HG02642 (cell line): Measurements from ENCODE around the gene PTPRN2.

ENCODE experiments used
- ATAC-seq: cut with Tn5 transposase; IDR thresholded peaks from one replicate; pipeline ENCODE4 v1.9.1; 2021; ENCODE audit warnings: mild to moderate bottlenecking; ENCODE audit not compliant: unreplicated experiment, poor library complexity

The PTPRN2 gene

DNA sequence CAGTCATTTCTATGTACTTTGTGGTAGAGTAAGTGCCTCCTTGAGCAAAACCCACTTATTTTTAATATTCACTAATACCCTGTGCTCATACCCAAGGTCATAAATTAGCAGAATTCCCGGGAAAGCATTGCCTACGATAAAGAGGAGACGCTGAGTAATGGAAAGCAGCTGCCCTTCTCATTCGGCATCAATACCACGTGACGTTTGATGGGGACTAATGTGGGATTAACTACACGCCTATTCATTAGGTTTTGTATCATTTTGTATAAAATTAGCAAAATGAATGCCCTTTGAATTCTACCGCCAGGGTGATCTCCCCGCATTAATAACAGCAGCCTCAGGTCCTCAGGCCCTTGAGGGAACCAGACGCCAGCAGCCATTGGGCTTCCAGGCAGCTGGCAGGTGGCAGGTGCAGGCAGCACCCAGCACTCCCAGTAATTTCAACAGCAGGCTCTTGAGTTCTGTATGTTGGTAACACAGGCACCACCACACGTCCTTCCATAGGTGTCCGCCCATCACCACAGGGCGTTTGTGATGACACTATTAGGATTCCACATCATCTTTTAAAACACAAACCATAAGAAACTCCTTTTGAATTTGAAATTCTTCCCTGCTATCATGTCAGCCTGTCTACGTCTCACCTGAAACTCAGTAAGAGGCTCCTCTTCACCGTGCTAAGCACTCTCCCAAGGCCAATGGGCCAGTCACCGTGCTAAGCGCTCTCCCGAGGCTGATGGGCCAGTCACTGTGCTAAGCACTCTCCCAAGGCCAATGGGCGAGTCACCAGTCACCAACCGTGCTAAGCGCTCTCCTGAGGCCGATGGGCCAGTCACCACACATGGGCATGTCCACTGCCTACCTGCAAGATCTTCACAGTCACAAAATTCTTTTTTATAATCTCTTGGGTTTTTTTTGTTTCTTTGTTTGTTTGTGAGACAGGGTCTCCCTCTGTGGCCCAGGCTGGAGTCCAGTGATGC is 509.4 kb downstream of the PTPRN2 start:
- ATAC-seq, result no peak

DNA sequence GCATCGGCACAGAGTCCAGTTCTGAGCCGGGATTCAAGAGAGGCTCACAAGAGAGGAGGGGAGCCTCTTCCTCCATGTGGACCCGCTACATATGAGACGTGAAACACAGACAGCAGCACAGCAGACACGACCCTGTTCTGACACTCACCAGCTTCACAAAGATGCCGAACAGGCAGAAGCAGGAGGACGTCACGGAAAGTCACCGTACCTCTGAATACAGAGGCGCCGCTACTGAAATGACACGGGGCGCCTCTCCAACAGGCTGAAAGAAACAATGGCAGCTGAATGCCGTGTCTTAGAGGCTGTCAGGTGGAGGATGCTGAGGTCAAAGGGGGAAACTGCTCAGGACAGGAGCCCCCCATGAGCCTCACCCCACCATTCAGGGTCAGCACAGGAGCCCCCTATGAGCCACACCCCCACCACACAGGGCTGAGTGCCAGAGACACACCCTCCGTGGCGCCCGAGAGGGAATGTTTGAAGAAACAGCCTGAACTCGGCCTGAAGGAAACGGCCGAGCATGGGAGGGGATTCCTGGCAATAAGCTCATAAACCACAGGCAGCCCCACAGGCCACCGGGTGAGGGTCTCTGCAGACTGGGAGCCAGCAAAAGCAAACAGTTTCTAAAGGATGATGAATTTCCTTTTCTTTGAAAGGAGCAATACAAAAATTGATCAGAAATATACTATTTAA is 510.3 kb downstream of the PTPRN2 start:
- no peak for ATAC-seq

DNA sequence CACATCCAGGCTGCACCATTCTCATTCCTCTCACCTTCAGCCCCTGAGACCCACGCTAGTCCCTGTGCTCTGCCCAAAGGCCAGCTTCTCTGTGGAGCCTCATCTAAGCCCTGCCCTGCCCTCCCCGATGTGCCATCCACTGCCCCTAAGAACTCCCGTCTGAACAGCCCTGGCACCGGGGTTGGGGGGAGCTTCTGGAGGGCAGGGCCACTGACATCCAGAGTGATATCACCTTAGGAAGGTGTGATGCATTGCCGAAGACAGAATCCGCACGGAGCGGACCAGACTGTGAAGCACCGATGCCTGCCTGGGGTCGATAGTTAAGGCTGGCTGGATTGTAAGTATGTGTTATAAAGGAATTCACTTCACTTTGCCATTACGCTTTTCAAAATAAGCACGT is 511.0 kb downstream of the PTPRN2 start:
- ATAC-seq, result no peak

DNA sequence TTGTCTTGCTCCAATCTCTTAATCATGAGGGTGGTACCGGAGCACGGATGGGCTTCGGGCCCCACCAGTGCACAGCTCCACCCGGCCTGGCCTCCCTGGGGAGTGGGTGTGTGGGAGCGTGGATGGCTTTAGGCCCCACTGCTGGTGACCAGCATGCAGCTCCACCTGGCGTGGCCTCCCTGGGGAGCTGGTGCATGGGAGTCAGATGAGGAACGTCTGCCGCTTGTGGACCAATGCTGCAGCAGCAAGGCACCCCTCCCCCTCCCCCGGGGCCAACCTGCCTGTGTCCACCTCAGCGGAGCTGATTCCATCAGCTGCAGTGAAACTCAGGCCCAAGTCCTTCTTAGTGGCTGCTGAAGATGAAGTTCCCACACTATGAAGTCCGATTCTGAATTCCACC is 511.4 kb downstream of the PTPRN2 start:
- no peak for ATAC-seq

DNA sequence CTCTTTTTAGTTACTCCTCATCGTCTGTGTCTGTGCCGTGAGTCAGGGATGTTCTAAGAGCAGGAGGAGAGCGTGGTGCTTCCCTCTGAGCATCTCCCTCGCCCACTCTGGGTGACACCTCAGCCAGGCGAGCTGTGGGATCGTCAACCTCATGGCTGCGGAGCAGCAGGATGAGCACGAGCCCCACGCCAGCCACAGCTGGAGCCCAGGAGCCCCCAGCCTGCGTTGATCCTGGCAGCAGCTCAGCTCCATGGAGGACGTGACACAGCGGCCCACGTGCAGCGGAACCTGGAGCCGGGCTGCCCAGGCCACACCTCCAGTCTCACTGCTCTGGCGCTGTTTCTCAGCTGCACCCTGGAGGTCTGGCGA is 512.0 kb downstream of the PTPRN2 start:
- no peak for ATAC-seq

DNA sequence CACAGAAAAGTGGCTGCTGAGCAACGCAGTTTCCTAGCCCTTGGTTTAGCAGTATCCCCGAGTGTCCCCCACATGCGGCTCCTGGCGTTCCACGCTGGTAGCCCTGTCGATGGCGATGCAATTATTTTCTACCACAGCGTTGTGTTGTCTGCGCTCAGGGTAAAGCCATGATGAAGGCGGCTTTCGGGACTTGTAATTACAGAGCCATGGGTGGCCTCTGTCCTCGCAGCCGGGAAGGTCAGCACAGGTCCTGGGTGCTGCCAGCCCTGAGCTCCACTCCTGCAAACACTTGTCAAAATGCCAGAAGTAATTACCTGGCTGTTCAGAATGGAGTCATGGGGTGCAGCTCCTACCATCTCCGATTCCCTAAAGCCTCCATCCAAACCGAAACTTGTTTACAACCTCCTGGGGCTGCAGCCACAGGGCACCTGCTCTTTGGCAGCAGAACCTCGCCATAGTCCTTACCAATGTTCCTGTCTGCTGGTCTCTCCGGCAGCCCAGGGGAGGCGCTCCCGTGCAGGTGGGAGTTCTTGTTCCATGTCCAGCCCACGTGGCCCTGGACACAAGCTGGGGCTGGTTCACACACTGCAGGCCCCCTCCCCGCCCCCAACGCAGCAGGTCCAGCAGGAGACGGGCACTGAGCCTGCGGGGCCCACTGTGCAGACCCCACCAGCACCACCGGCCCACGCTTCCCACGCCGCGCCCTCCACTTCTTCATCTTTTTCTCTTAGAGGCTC is 512.6 kb downstream of the PTPRN2 start:
- ATAC-seq, result no peak

DNA sequence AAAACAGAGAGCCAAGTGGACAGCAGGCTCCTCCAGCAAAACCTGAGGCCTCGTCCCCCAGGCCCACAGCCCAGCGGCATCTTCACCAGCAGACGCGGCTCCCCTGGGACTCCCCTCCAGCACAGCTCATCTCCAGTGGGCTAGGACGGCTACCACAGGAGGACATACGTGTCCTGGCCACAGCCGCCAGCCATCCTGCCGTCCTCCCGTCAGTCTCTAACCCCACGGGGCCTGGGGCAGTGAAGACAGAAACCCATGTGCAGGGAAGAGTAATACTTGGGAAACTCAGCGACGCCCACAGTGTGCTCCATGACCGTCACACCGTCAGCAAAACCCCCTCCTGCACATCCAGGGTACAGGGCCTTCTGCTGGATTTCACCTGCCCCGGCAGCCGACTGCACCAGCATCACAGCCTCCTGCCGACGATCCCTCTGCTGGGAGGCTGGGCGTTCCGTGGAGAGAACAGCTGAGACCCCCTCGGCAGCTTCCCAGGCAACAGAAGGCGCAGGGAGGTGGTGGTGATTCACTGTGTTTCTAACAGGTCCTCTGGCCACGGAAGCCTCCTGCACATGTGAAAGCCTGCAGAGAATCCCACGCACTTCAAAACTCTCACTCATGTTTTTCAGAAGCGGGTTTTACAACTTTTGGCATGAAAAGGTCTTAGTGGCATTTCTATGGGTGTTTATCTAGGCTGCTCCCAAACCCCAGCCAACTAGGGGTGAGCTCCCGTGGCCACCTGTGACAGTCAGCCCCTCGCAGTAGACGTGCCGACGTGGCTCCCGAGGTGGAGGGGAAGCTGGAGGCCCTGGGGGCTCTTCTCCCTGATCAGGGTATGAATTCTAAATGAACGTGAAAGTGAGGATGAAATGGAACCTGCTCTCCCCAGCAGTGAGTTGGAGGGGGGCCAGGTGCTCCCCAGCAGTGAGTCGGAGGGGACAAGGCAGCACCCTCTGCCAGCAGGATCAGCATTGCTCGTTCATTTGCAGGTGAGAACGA is 513.5 kb downstream of the PTPRN2 start:
- no peak for ATAC-seq

DNA sequence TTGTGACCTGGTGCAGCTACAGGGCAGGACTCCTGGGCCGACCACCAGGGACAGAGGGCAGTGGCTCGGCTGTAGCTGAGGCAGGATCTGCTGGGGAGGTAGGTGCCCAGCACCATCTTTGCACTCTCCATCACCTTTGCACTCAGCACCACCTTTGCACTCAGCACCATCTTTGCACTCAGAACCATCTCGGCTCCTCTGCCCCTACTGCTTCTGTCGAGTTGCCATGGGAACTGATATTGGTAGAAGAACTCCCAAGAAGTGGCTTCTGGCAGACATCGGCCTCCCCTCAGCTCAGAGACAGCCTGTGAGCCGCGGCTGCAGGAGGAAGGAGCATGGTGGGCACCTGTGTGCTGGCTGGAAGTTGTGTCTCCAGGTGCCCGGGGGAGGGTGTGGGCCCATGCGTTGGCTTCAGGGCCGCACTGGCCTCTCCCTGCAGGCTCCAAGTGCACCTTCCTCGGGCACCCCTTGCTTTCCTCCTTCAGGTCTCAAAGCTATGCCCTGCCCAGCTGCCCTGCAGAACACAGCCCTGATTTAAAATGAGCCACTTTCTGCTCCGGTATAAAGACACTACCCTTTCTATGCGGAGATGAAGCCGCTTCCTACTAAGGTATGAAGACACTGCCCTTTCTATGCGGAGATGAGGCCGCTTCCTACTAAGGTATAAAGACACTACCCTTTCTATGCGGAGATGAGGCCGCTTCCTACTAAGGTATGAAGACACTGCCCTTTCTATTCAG is 514.5 kb downstream of the PTPRN2 start:
- no peak for ATAC-seq

DNA sequence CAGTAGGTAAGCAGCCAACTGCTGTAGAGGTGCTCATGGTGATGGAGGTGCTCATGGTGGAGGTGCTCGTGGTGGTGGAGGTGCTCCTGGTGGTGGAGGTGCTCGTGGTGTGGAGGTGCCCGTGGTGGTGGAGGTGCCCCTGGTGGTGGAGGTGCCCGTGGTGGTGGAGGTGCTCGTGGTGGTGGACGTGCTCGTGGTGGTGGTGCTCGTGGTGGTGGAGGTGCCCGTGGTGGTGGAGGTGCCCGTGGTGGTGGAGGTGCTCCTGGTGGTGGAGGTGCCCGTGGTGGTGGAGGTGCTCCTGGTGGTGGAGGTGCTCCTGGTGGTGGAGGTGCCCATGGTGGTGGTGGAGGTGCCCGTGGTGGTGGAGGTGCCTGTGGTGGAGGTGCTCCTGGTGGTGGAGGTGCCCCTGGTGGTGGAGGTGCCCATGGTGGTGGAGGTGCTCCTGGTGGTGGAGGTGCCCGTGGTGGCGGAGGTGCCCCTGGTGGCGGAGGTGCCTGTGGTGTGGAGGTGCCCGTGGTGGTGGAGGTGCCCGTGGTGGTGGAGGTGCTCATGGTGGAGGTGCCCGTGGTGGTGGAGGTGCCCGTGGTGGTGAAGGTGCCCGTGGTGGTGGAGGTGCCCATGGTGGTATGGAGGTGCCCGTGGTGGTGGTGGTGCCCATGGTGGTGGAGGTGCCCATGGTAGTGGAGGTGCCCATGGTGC is 517.3 kb downstream of the PTPRN2 start:
- no peak for ATAC-seq

DNA sequence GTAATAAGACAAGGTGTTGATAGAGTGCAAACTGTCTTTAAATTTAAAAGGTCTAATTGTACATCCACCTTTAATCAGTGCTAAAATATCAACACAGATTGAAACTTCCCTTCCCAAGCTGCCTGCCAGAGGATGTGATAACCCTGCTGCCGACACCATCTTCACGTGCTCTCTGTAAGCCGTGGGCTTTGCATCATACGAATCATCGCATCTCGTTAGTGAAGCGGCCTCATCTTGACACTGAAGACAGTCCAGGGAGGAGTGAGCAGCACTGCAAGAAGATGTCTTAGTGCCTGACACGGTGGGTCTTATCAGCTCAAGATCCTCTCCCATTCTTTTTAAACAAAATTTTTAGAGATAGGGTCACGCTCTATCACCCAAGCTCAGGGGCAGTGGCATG is 518.8 kb downstream of the PTPRN2 start:
- ATAC-seq, result no peak

DNA sequence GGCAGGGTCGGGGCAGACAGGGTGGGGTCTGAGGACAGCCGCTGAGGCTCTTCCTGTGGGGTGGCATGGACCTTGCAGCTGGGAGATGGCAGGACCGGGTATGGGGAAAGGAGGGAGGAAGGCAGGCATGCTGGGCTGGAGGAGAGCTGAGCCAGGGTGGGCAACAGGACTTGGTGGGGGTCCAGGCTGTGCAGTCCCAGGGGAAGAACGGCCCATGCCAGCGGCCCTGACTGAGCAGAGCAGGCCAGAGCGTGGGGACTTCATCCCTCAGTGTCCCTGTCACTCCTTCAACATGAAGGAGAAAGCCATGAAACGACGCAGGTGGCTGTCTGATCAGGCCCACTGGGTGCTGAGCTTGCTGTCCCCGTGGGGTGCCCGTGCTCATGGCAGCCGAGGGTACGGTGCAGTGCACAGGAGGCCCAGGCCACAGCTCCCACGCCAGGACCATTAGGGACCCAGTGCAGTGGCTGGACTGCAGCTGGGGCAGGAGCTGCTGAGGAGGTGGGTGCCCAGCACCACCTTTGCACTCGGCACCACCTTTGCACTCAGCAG is 519.6 kb downstream of the PTPRN2 start:
- ATAC-seq, result no peak

DNA sequence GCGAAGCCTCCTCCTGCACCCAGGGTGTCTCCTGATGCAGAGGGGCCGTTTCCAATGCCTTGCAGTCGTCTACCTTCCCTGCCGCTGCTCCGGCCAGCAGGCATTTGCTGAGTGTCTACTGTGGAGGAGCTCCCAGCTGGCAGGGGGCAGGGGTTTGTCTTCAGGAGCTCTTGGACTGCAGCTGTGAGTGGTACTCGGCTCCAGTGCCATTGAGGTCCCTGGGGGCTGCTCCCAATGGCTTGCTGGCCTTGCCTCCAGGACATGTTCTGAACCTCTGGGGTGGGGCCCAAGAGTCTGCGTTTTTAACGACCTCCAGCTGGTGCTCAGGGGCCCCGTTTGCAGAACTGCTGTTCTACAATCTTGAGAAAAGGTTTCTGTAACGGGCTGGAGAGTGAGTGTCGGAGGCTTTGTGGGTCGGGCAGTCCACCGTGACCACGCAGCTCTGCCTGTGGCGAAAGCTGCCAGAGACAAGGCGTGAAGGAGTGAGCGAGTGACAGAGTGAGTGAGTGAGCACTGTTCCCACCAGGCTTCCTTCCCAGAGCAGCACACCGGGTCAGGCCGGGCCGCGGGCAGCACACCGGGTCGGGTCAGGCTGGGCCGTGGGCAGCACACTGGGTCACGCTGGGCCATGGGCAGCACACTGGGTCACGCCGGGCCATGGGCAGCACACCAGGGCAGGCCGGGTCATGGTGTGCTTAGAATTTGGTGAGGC is 520.2 kb downstream of the PTPRN2 start:
- no peak for ATAC-seq

DNA sequence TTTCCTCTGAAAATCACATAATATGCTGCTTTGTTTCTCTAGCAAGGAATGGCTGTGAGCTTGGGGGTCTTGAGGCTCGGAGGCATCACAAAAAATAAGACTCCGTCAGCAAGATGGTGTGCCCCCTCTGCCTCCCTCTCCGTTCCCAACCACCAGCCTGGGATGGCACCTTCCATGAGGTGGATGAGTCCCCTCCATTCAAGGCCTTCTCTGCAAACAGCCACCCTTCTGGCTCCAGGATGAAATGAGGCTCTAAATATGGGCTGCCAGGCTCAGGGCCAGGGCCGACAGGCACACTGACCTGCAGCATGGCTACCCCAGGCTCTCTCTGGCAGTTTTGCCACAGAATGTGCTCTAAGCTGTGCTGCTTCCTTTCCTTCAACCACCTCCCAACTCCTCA is 521.5 kb downstream of the PTPRN2 start:
- ATAC-seq, result no peak

DNA sequence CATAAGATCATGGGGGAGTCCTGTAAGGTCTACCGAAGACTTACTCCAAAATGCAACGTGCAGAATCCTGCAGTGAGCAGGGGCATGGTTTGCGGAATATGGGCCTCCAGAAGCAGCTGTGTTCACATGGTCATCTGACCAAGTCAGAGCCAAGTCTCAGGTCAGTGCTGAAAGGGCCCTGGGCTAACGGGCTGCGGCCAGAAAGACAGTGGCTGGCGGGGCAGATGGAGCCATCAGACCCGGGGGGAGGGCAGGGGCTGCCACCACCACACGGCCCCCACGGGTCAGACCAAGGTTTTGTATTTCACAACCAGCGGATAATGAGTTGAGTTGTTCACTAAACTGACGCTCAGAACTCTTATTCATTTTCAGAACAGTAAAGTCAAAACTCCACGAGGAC is 522.3 kb downstream of the PTPRN2 start:
- ATAC-seq, result no peak

DNA sequence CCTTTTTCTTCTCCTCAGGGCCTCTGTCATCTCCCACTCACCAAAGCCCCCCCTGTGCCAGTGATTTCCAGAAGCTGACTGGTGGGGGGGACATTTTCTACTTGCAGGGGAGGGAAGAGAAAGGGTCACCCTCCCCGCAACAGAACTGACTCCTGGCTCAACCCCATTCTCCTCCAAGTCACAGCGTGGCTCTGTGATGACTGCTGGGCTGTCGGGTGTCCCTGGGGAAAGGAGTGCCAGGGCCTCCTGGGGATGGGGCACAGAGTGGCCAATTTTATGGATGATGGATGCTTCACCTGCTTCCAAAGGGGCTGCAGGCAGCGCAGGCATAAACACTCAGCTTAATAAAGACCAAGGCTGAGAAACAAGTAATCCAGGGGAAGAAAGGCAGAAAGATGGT is 523.0 kb downstream of the PTPRN2 start:
- ATAC-seq, result no peak

DNA sequence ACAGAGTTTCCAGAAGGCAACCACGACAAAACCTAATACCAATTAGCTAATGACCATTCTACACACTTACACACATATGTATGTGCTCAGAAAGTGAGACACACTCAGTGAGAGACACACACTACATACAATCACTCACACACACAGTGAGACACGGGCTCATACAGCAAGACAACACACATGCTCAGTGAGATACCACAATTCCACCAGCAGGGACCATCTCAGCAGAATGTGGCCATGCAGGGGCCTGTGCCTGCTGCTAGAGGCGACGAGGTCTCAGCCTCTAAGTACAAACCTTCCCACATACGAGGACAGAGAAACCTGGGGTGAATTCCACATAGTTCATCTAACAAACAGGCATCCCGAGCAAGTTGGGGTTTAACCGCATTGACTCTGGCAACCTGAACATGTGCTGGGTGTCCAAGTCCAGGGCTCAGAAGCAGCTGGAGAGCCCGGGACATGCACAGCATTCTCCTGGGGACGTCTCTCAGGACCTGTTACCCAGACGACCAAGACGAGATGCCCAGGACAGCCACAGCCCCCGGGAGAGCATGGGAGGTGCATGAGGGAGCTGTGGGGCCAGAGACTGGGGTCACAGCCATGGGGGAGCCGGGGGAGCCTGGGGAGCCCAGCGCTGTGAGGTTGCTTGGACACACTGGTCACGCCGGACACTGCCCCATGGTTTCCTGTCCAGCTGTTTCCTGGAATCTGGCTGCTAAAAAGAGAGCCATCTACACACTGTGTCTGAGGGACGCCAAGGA is 523.6 kb downstream of the PTPRN2 start:
- ATAC-seq, result no peak

DNA sequence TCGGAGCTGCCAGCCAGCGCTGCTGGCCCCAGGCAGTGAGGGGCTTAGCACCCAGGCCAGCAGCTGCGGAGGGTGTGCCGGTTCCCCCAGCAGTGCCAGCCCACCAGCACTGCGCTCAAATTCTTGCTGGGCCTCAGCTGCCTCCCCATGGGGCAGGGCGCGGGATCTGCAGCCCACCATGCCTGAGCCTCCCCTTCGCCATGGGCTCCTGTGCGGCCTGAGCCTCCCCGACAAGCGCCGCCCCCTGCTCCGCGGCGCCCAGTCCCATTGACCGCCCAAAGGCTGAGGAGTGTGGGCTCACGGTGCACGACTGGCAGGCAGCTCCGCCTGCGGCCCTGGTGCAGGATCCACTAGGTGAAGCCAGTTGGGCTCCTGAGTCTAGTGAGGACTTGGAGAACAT is 525.0 kb downstream of the PTPRN2 start:
- no peak for ATAC-seq
